ENCODE data around the gene CD22. TPM values are rescaled to one million over a fixed set of nuclear protein-coding genes. Genes with fewer than 3 reads are reported as not detected.

CD22 gene
- total RNA-seq (under 1 TPM; 0.52 to 0.67 TPM), total RNA-seq (0 to 5.7 (median 0.64) reads per million in 172 experiments)
- 3.1 TPM for polyA plus RNA-seq (2013, experiment 1 of 2)
- 3.7 TPM for polyA plus RNA-seq (2013, experiment 2 of 2)

DNA sequence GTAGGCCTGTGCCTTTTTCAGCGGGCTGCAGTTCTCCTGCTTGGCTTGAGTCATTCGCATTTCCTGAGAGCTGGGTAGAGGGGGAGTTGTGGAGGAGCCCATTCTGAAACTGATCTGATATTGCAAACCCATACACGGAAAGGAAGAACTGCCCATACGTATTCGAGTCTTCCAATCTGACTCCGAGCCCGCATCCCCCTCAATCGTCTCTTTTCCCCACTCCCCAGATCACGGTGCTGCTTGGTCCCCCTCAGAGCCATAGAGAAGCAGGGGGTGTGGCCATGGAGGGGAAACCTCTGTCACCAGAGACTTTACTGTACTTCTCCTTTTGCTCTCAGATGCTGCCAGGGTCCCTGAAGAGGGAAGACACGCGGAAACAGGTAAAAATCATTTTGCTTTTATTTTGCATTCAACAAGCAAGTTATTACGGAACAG lies at the start of gene CD22:
Gene CD22, plus strand, starts transcription at position 337 of the 435 bp plus-strand sequence. CDS start 2,854 bp downstream, outside the sequence.
- Mint-ChIP-seq H3K36me3 (ENCODE audit: low read depth) (no peaks in the 10 kb centered on the region), H3K27me3 (peaks cover 8% of the 10 kb centered on the region), H3K4me3 (no peak within 1 kb of the TSS), H3K27ac (no peak within 1 kb of the TSS), H3K9me3 (no peaks in the 10 kb centered on the region), H3K4me1 (ENCODE audit: low read depth) (peaks cover 8% of the 10 kb centered on the region)
- Histone ChIP-seq H3K27ac (ENCODE audit: low read depth in 1 of 2, low read length in 2 of 2) (no peak within 1 kb of the TSS), H3K9me3 (ENCODE audit: control insufficient read depth in 1 of 2, insufficient read depth in 1 of 2, low read length in 2 of 2) (no peaks in the 10 kb centered on the region), H3K4me1 (ENCODE audit: insufficient read depth, low read length) (peaks cover 11% of the 10 kb centered on the region), H3K4me3 (ENCODE audit: low read length) (no peak within 1 kb of the TSS), H3K36me3 (ENCODE audit: insufficient read depth, low read length) (no peaks in the 10 kb centered on the region), H3K27me3 (ENCODE audit: control insufficient read depth in 1 of 2, insufficient read depth in 2 of 2, low read length in 2 of 2) (peaks cover 0 to 2% of the 10 kb centered on the region in 2 experiments)
- ATAC-seq (ENCODE audit: poor library complexity) (no peak), DNase-seq (peak in 1 of 14 experiments; percentile 24)
- TF ChIP-seq, protein P1, sequence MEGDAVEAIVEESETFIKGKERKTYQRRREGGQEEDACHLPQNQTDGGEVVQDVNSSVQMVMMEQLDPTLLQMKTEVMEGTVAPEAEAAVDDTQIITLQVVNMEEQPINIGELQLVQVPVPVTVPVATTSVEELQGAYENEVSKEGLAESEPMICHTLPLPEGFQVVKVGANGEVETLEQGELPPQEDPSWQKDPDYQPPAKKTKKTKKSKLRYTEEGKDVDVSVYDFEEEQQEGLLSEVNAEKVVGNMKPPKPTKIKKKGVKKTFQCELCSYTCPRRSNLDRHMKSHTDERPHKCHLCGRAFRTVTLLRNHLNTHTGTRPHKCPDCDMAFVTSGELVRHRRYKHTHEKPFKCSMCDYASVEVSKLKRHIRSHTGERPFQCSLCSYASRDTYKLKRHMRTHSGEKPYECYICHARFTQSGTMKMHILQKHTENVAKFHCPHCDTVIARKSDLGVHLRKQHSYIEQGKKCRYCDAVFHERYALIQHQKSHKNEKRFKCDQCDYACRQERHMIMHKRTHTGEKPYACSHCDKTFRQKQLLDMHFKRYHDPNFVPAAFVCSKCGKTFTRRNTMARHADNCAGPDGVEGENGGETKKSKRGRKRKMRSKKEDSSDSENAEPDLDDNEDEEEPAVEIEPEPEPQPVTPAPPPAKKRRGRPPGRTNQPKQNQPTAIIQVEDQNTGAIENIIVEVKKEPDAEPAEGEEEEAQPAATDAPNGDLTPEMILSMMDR (IDR thresholded peaks at IDR 0.05) = no peak
- CTCF ChIA-PET = no interaction called here
- intact Hi-C loops (cut with DNase I, micrococcal nuclease) = no loop called here
- POLR2A ChIA-PET = interaction anchor here (0.5 kb wide), 1 partner anchor 93 kb away, joined by 4 read pairs; no protein-coding TSS in a partner anchor

DNA sequence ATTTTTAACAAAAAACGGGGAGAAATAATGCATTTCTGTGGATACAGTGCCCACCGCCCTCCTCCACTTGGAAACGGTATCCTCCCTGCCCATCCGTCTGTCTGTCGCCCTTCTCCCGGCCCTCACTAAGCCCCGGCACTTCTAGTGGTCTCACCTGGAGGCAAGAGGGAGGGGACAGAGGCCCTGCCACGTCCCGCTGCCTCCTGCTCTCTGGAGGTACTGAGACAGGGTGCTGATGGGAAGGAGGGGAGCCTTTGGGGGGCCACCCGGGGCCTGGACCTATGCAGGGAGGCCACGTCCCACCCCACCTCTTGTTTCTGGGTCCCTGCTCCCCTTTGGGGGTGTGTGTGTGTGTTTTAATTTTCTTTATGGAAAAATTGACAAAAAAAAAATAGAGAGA lies 49.6 kb upstream of the CD22 start:
- no peak overlapping the region for H3K4me3 ChIP-seq (ENCODE audit: low read length)
- ATAC-seq (ENCODE audit: poor library complexity) (no peak), DNase-seq (peak in 1 of 14 experiments; percentile 19)
- H3K36me3 Mint-ChIP-seq (ENCODE audit: low read depth) = peaks cover 41% of the 10 kb centered on the region
- intact Hi-C loops (cut with DNase I, micrococcal nuclease) = no loop called here
- H3K27me3 Mint-ChIP-seq = peaks cover 24% of the 10 kb centered on the region
- peaks cover 47% of the 10 kb centered on the region for H3K36me3 ChIP-seq (ENCODE audit: insufficient read depth, low read length)
- no peak overlapping the region for H3K4me3 Mint-ChIP-seq
- no peak overlapping the region for H3K27ac ChIP-seq (ENCODE audit: low read depth in 1 of 2, low read length in 2 of 2)
- peaks cover 9% of the 10 kb centered on the region for H3K4me1 ChIP-seq (ENCODE audit: insufficient read depth, low read length)
- no peak overlapping the region for H3K27ac Mint-ChIP-seq
- CTCF ChIA-PET = no interaction called here
- H3K4me1 Mint-ChIP-seq (ENCODE audit: low read depth) = no peaks in the 10 kb centered on the region
- peaks cover 3 to 6% of the 10 kb centered on the region in 2 experiments for H3K27me3 ChIP-seq (ENCODE audit: control insufficient read depth in 1 of 2, insufficient read depth in 2 of 2, low read length in 2 of 2)
- POLR2A ChIA-PET = interaction anchor here (1.2 to 1.3 kb wide), 2 partner anchors 12 to 16 kb away, joined by 3 read pairs; no protein-coding TSS in a partner anchor
- H3K9me3 ChIP-seq (ENCODE audit: control insufficient read depth in 1 of 2, insufficient read depth in 1 of 2, low read length in 2 of 2) = no peaks in the 10 kb centered on the region
- H3K9me3 Mint-ChIP-seq = no peaks in the 10 kb centered on the region
- TF ChIP-seq, protein P1 (IDR thresholded peaks at IDR 0.05) = no peak

DNA sequence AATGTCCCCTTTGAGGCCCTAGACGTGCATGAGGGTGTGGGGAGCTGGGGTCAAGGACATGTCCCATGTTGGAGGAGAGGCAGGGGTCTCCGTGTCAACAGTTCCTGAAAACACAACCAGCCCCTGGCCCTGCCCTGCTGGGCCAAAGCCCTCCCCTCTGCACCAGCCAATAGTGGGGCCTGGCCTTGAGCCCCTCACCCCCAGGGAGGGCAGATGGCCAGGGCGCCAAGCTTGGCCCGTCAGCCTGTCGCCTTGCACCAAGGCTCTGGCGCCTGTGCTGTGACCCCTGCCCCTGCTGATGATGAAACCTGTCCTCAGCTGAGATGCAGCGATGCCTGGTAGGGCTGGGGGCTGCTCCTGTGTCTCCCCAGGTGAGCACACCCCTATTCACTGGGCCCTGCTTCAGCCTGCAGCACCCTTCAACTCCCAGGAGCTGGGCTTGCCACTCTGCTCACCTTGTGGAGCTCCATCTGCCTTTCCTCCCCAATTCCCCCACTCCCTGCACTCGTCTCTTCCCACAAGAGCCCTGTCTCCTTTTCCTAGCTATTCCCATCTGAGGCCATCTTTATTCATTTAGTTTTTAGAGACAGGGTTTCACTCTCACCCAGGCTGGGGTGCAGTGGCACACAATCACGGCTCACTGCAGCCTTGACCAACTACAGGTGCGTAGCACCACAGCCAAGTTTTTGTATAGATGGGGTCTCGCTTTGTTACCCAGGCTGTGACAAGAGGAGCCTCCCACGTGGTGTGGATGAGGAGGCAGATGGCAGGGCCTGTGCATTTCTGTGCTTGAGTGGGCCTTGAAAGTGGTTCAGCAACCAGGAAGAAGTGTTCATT lies 48.8 kb upstream of the CD22 start:
- Histone ChIP-seq H3K27me3 (ENCODE audit: control insufficient read depth in 1 of 2, insufficient read depth in 2 of 2, low read length in 2 of 2) (peaks cover 3 to 6% of the 10 kb centered on the region in 2 experiments), H3K36me3 (ENCODE audit: insufficient read depth, low read length) (peaks cover 39% of the 10 kb centered on the region), H3K27ac (ENCODE audit: low read depth in 1 of 2, low read length in 2 of 2) (no peak overlapping the region), H3K9me3 (ENCODE audit: control insufficient read depth in 1 of 2, insufficient read depth in 1 of 2, low read length in 2 of 2) (no peaks in the 10 kb centered on the region), H3K4me1 (ENCODE audit: insufficient read depth, low read length) (peaks cover 9% of the 10 kb centered on the region), H3K4me3 (ENCODE audit: low read length) (no peak overlapping the region)
- H3K27me3 Mint-ChIP-seq = peaks cover 29% of the 10 kb centered on the region
- H3K4me3 Mint-ChIP-seq = no peak overlapping the region
- H3K4me1 Mint-ChIP-seq (ENCODE audit: low read depth) = no peaks in the 10 kb centered on the region
- peak in 1 of 14 experiments; percentile 21 for DNase-seq
- POLR2A ChIA-PET = interaction anchor here (0.6 to 1.3 kb wide), 3 partner anchors 13 to 16 kb away, joined by 3 read pairs; no protein-coding TSS in a partner anchor
- H3K27ac Mint-ChIP-seq = peak overlapping the region; percentile 59
- CTCF ChIA-PET = no interaction called here
- intact Hi-C loops (cut with DNase I, micrococcal nuclease) = no loop called here
- peaks cover 34% of the 10 kb centered on the region for H3K36me3 Mint-ChIP-seq (ENCODE audit: low read depth)
- ATAC-seq (ENCODE audit: poor library complexity) = peak; percentile 12
- H3K9me3 Mint-ChIP-seq = no peaks in the 10 kb centered on the region
- TF ChIP-seq, protein P1 (IDR thresholded peaks at IDR 0.05) = no peak

Measured in CD4-positive, alpha-beta T cell (primary cell).